ENCODE measurements around the gene IQSEC1. TPM values are rescaled to one million over a fixed set of nuclear protein-coding genes. Genes with fewer than 3 reads are reported as not detected.

Gene IQSEC1
- total and polyA plus RNA-seq, 2 experiments from 2014 or later = 8.0 to 51.9 TPM

- TF ChIP-seq ETS1 (IDR thresholded peaks at IDR 0.05) = no peak
- no peak for TF ChIP-seq ZNF331 (CRISPR knock-in tag; IDR thresholded peaks at IDR 0.05; ENCODE audit: low read depth)
- TF ChIP-seq POLR2AphosphoS5 (IDR thresholded peaks at IDR 0.05; ENCODE audit: low read depth) = no peak
- no peak for TF ChIP-seq JUNB (IDR thresholded peaks at IDR 0.05; ENCODE audit: unreplicated experiment)
- TF ChIP-seq CREB1 (CRISPR knock-in tag; IDR thresholded peaks at IDR 0.05; ENCODE audit: low read depth) = no peak
These were observed 101.2 kb downstream of the IQSEC1 start (continued) for GRCh38 chr3:12972043-12972442.

- Mint-ChIP-seq H3K9me3 (no peaks in the 10 kb centered on the region), H3K36me3 (ENCODE audit: low read depth) (no peaks in the 10 kb centered on the region), H3K27me3 (ENCODE audit: insufficient read depth, low read depth, poor library complexity) (peaks cover 25% of the 10 kb centered on the region), H3K4me1 (peaks cover 27% of the 10 kb centered on the region), H3K27ac (no peak overlapping the region), H3K4me3 (no peak overlapping the region)
- Histone ChIP-seq H3K27me3 (ENCODE audit: insufficient read depth) (0 out of 2 replicates have a peak, but pooled peaks cover 2% of the 10 kb centered on the region), H3K27ac (ENCODE audit: low read depth) (no peak overlapping the region), H4K20me1 (replicated peaks; ENCODE audit: insufficient read depth) (no peaks in the 10 kb centered on the region; the same call in 1 of the 2 replicates), H3K4me3 (no peak overlapping the region), H3K9me2 (ENCODE audit: insufficient read depth) (no peaks in the 10 kb centered on the region), H3K4me1 (ENCODE audit: insufficient read depth) (peaks cover 10% of the 10 kb centered on the region; the same call in 1 of the 2 replicates), H3K4me2 (no peak overlapping the region), H3F3A (replicated peaks; ENCODE audit: low read depth) (no peaks in the 10 kb centered on the region), H3K36me3 (ENCODE audit: insufficient read depth) (no peaks in the 10 kb centered on the region), H3K79me2 (replicated peaks; ENCODE audit: insufficient read depth) (peaks cover 14% of the 10 kb centered on the region), H2AFZ (no peak overlapping the region)
- ATAC-seq = no peak
- no peak for DNase-seq (ENCODE audit: low spot score)
- TF ChIP-seq EZH2 (IDR thresholded peaks at IDR 0.05; ENCODE audit: low read depth, unreplicated experiment) = no peak
- no peak for TF ChIP-seq ZNF331 (CRISPR knock-in tag; IDR thresholded peaks at IDR 0.05; ENCODE audit: low read depth)
- TF ChIP-seq JUNB (IDR thresholded peaks at IDR 0.05; ENCODE audit: unreplicated experiment) = no peak
- no peak for TF ChIP-seq EZH2phosphoT487 (IDR thresholded peaks at IDR 0.05; ENCODE audit: unreplicated experiment)
- no peak for TF ChIP-seq ZNF462 (CRISPR knock-in tag; IDR thresholded peaks at IDR 0.05)
- no peak for TF ChIP-seq CTCF (conservative IDR thresholded peaks at IDR 0.05; ENCODE audit: low read depth in 2 of 2)
- no peak for TF ChIP-seq ETS1 (IDR thresholded peaks at IDR 0.05)
- no peak for TF ChIP-seq ZNF114 (CRISPR knock-in tag; IDR thresholded peaks at IDR 0.05)
- TF ChIP-seq NANOG (IDR thresholded peaks at IDR 0.05; ENCODE audit: borderline replicate concordance) = no peak
- no peak for TF ChIP-seq POLR2AphosphoS5 (IDR thresholded peaks at IDR 0.05; ENCODE audit: low read depth)
These were observed 102.5 kb downstream of the IQSEC1 start for GRCh38 chr3:12970684-12971083.
